Measurements from ENCODE around the gene OR5K3. TPM values are rescaled to one million over a fixed set of nuclear protein-coding genes. Genes with fewer than 3 reads are reported as not detected.
"Not testable (repeated sequence)": the region's sequence is repeated elsewhere in the genome, so short reads cannot be mapped to it uniquely, and the experiment has no call there.

Gene OR5K3
- polyA plus RNA-seq, 3 donors: not detected

GRCh38 chr3:98388147-98388546, 2.3 kb upstream of the OR5K3 start:
- Histone ChIP-seq H3K4me2 (replicated peaks; ENCODE audit: extremely low read depth, low read length, poor library complexity, severe bottlenecking) (no peak overlapping the region), H3K27me3 (ENCODE audit: control insufficient read depth in 2 of 2, insufficient read depth in 2 of 2, low read length in 2 of 2) (no peaks in the 10 kb centered on the region), H3K36me3 (replicated peaks in 1 of 2; ENCODE audit: control insufficient read depth in 1 of 2, insufficient read depth in 2 of 2, low read length in 2 of 2) (no peaks in the 10 kb centered on the region), H3K27ac (ENCODE audit: low read depth in 1 of 2, low read length in 2 of 2) (no peak overlapping the region), H3K9me3 (replicated peaks in 1 of 2; ENCODE audit: control insufficient read depth in 1 of 2, insufficient read depth in 1 of 2, low read length in 2 of 2) (no peaks in the 10 kb centered on the region), H4K20me1 (ENCODE audit: insufficient read depth, low read length) (no peaks in the 10 kb centered on the region), H2AFZ (ENCODE audit: insufficient read depth, low read depth, low read length, poor library complexity, severe bottlenecking) (no peak overlapping the region), H3K79me2 (ENCODE audit: insufficient read depth, low read length) (no peaks in the 10 kb centered on the region), H3K4me3 (replicated peaks in 1 of 3; ENCODE audit: low read depth in 2 of 3, low read length in 3 of 3) (no peak overlapping the region), H3K9ac (ENCODE audit: insufficient read depth, low read length, poor library complexity, severe bottlenecking) (no peak overlapping the region), H3K4me1 (ENCODE audit: control insufficient read depth in 1 of 2, insufficient read depth in 2 of 2, low read length in 2 of 2) (no peaks in the 10 kb centered on the region)
- DNase-seq: no peak
- no peak for TF ChIP-seq CTCF (IDR thresholded peaks at IDR 0.05)
- WGBS (ENCODE audit: insufficient coverage): no CpG with 5 or more reads among the region's 2 CpGs
- intact Hi-C loops (cut with micrococcal nuclease): no loop called here
- H3K9me3 Mint-ChIP-seq: peaks cover 0 to 4% (median 0%) of the 10 kb centered on the region in 7 donors
- H3K27ac Mint-ChIP-seq: peak overlapping the region in 1 of 7 donors; percentile 25
- no peak overlapping the region for H3K4me3 Mint-ChIP-seq
- H3K36me3 Mint-ChIP-seq: no peaks in the 10 kb centered on the region
- H3K4me1 Mint-ChIP-seq: no peaks in the 10 kb centered on the region
- peaks cover 0 to 1% (median 0%) of the 10 kb centered on the region in 3 donors for H3K27me3 Mint-ChIP-seq (ENCODE audit: low read depth in 3 of 3)

- no peaks in the 10 kb centered on the region for H3K36me3 Mint-ChIP-seq
- intact Hi-C loops (cut with micrococcal nuclease): no loop called here
These were observed 4.6 kb downstream of the OR5K3 start for GRCh38 chr3:98395101-98395500.

GRCh38 chr3:98396482-98396881, 6.0 kb downstream of the OR5K3 start:
- H3K9ac ChIP-seq (ENCODE audit: insufficient read depth, low read length, poor library complexity, severe bottlenecking); H3K36me3 ChIP-seq (replicated peaks in 1 of 2; ENCODE audit: control insufficient read depth in 1 of 2, insufficient read depth in 2 of 2, low read length in 2 of 2); DNase-seq; H3K36me3 Mint-ChIP-seq; H3K27ac ChIP-seq (ENCODE audit: low read depth in 1 of 2, low read length in 2 of 2); H3K27me3 Mint-ChIP-seq (ENCODE audit: low read depth in 3 of 3); H3K79me2 ChIP-seq (ENCODE audit: insufficient read depth, low read length); H3K4me1 ChIP-seq (ENCODE audit: control insufficient read depth in 1 of 2, insufficient read depth in 2 of 2, low read length in 2 of 2); H3K4me3 ChIP-seq (replicated peaks in 1 of 3; ENCODE audit: low read depth in 2 of 3, low read length in 3 of 3); H4K20me1 ChIP-seq (ENCODE audit: insufficient read depth, low read length); H3K9me3 ChIP-seq (replicated peaks in 1 of 2; ENCODE audit: control insufficient read depth in 1 of 2, insufficient read depth in 1 of 2, low read length in 2 of 2); H3K27ac Mint-ChIP-seq; H3K4me2 ChIP-seq (replicated peaks; ENCODE audit: extremely low read depth, low read length, poor library complexity, severe bottlenecking); H3K4me1 Mint-ChIP-seq; intact Hi-C loops (cut with micrococcal nuclease); H3K27me3 ChIP-seq (ENCODE audit: control insufficient read depth in 2 of 2, insufficient read depth in 2 of 2, low read length in 2 of 2); H2AFZ ChIP-seq (ENCODE audit: insufficient read depth, low read depth, low read length, poor library complexity, severe bottlenecking); H3K4me3 Mint-ChIP-seq: not testable (repeated sequence)
- peaks cover 2 to 17% (median 4%) of the 10 kb centered on the region in 7 donors for H3K9me3 Mint-ChIP-seq
- WGBS (ENCODE audit: insufficient coverage): no CpG with 5 or more reads among the region's 4 CpGs

More at GRCh38 chr3:98395101-98395500, 4.6 kb downstream of the OR5K3 start:
- Histone ChIP-seq H2AFZ (ENCODE audit: insufficient read depth, low read depth, low read length, poor library complexity, severe bottlenecking) (no peak overlapping the region), H3K4me3 (replicated peaks in 1 of 3; ENCODE audit: low read depth in 2 of 3, low read length in 3 of 3) (no peak overlapping the region), H4K20me1 (ENCODE audit: insufficient read depth, low read length) (no peaks in the 10 kb centered on the region), H3K27ac (ENCODE audit: low read depth in 1 of 2, low read length in 2 of 2) (no peak overlapping the region), H3K27me3 (ENCODE audit: control insufficient read depth in 2 of 2, insufficient read depth in 2 of 2, low read length in 2 of 2) (no peaks in the 10 kb centered on the region), H3K9ac (ENCODE audit: insufficient read depth, low read length, poor library complexity, severe bottlenecking) (no peak overlapping the region), H3K36me3 (replicated peaks in 1 of 2; ENCODE audit: control insufficient read depth in 1 of 2, insufficient read depth in 2 of 2, low read length in 2 of 2) (no peaks in the 10 kb centered on the region), H3K9me3 (replicated peaks in 1 of 2; ENCODE audit: control insufficient read depth in 1 of 2, insufficient read depth in 1 of 2, low read length in 2 of 2) (peaks cover 5% of the 10 kb centered on the region in 2 donors), H3K4me1 (ENCODE audit: control insufficient read depth in 1 of 2, insufficient read depth in 2 of 2, low read length in 2 of 2) (no peaks in the 10 kb centered on the region), H3K79me2 (ENCODE audit: insufficient read depth, low read length) (no peaks in the 10 kb centered on the region), H3K4me2 (replicated peaks; ENCODE audit: extremely low read depth, low read length, poor library complexity, severe bottlenecking) (no peak overlapping the region)
- no peak overlapping the region for H3K4me3 Mint-ChIP-seq
- peaks cover 0 to 17% (median 3%) of the 10 kb centered on the region in 7 donors for H3K9me3 Mint-ChIP-seq
- H3K27ac Mint-ChIP-seq: no peak overlapping the region
- no peak for TF ChIP-seq CTCF (IDR thresholded peaks at IDR 0.05)
- no peaks in the 10 kb centered on the region for H3K4me1 Mint-ChIP-seq
- no peak for DNase-seq
- H3K27me3 Mint-ChIP-seq (ENCODE audit: low read depth in 3 of 3): no peaks in the 10 kb centered on the region
